Central memory CD8-positive, alpha-beta T cell (primary cell): ENCODE data around the gene GOLGA8M.
"Not testable (repeated sequence)": the region's sequence is repeated elsewhere in the genome, so short reads cannot be mapped to it uniquely, and the experiment has no call there.

Source experiments
- ATAC-seq: fragments of 150-1000 bp; cut with Tn5 transposase; replicated peaks from 2 replicates; pipeline ENCODE4 v1.10.0; 2022; ENCODE audit warnings: mild to moderate bottlenecking, moderate FRiP score, moderate number of reproducible peaks; ENCODE audit not compliant: poor library complexity, severe bottlenecking; ENCODE audit errors: extremely low read depth
- DNase-seq, 2 donors: peaks; one replicate each; pipeline ENCODE4 v3.0.0; 2021; ENCODE audit warnings: low spot score in 2 of 2
- H3K27ac Mint-ChIP-seq: one replicate; pipeline ENCODE4 v1.8.0; 2022; ENCODE audit warnings: low read depth, mild to moderate bottlenecking, moderate library complexity, mixed read lengths
- H3K27me3 Mint-ChIP-seq: one replicate; pipeline ENCODE4 v1.8.0; 2022; ENCODE audit warnings: mixed read lengths
- H3K36me3 Mint-ChIP-seq: one replicate; pipeline ENCODE4 v1.8.0; 2022; ENCODE audit warnings: mild to moderate bottlenecking, moderate library complexity, mixed read lengths; ENCODE audit not compliant: insufficient read depth
- H3K4me1 Mint-ChIP-seq: one replicate; pipeline ENCODE4 v1.8.0; 2022; ENCODE audit warnings: mixed read lengths
- H3K4me3 Mint-ChIP-seq: one replicate; pipeline ENCODE4 v1.8.0; 2022; ENCODE audit warnings: mild to moderate bottlenecking, moderate library complexity, mixed read lengths
- H3K9me3 Mint-ChIP-seq: one replicate; pipeline ENCODE4 v1.8.0; 2022; ENCODE audit warnings: mixed read lengths

Gene GOLGA8M

GRCh38 chr15:28712270-28712669, at the start of gene GOLGA8M:
GOLGA8M (minus strand) TSS chr15:28712421; CDS start chr15:28712323, 98 bp downstream.
- not testable (repeated sequence) for H3K4me3 Mint-ChIP-seq, DNase-seq, H3K36me3 Mint-ChIP-seq, ATAC-seq, H3K4me1 Mint-ChIP-seq, H3K27me3 Mint-ChIP-seq, H3K9me3 Mint-ChIP-seq, H3K27ac Mint-ChIP-seq

- H3K27ac Mint-ChIP-seq, H3K36me3 Mint-ChIP-seq, H3K27me3 Mint-ChIP-seq, H3K4me3 Mint-ChIP-seq, H3K4me1 Mint-ChIP-seq, ATAC-seq, DNase-seq, H3K9me3 Mint-ChIP-seq: not testable (repeated sequence)
Observed at GRCh38 chr15:28742890-28743289, 30.7 kb upstream of the GOLGA8M start.

- DNase-seq, H3K36me3 Mint-ChIP-seq, H3K9me3 Mint-ChIP-seq, H3K27me3 Mint-ChIP-seq: not testable (repeated sequence)
- Mint-ChIP-seq H3K4me1 (peaks cover 11% of the 10 kb centered on the region), H3K27ac (peak overlapping the region; percentile 92), H3K4me3 (peak overlapping the region; percentile 76)
- peak; percentile 47 for ATAC-seq
Observed at GRCh38 chr15:28738590-28739292, 26.5 kb upstream of the GOLGA8M start.

GRCh38 chr15:28738200-28738561, 26.0 kb upstream of the GOLGA8M start:
- H3K9me3 Mint-ChIP-seq, DNase-seq, H3K36me3 Mint-ChIP-seq, H3K27me3 Mint-ChIP-seq: not testable (repeated sequence)
- H3K27ac Mint-ChIP-seq = peak overlapping the region; percentile 92
- peaks cover 11% of the 10 kb centered on the region for H3K4me1 Mint-ChIP-seq
- peak; percentile 15 for ATAC-seq
- peak overlapping the region; percentile 76 for H3K4me3 Mint-ChIP-seq

DNA sequence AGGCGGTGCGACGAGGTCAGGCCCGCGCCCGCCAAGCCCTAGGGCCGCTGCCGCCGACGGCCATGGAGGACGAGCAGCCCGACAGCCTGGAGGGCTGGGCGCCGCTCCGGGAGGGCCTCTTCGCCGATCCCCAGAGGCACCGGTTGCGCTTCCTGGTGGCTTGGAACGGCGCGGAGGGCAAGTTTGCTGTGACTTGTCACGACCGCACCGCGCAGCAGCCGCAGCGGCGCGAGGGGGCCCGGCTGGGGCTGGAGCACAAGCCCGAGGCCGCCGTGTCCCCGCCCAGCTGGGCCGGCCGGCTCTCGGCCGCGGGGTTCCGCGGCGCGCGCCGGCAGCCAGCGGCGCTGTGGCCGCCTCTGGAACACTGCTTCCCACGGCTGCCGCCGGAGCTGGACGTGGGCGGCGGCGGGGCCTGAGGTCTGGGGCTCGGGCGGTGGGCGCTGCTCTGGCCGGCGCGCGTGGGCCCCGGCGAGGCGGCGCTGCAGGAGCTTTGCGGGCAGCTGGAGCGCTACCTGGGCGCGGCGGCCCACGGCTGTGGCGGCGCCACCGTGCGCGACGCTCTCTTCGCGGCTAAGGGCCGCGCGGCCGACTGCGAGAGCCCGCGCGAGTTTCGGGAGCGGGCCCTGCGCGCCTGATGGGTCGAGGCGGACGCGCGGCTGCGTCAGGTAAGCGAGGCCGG, 25.4 kb upstream of the GOLGA8M start:
- peaks cover 11% of the 10 kb centered on the region for H3K4me1 Mint-ChIP-seq

DNA sequence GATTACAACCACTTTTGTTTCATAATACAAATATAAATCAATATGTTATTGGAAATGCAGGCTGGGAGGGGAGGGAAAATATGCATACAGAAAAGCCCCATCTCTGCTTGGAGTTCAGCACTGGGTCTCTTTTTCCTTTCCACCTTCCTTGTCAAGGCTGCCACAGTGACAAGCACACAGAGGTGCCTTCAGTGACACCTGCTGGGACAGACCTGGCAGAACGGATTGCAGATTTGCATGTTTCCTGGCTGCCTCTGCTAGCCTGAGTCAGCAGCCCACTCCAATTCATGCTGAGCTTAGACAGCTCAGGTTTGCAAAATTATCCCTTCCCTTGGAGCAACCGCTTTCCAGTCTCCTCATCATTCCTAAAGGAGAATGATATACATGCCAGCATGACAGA, 15.8 kb upstream of the GOLGA8M start:
- not testable (repeated sequence) for H3K4me1 Mint-ChIP-seq, DNase-seq, H3K36me3 Mint-ChIP-seq, ATAC-seq, H3K27me3 Mint-ChIP-seq, H3K27ac Mint-ChIP-seq, H3K9me3 Mint-ChIP-seq, H3K4me3 Mint-ChIP-seq

More for the DNA sequence above, 25.4 kb upstream of the GOLGA8M start:
- ATAC-seq = peak; percentile 63
- not testable (repeated sequence) for H3K27me3 Mint-ChIP-seq, H3K36me3 Mint-ChIP-seq, H3K9me3 Mint-ChIP-seq
- Mint-ChIP-seq H3K27ac (peak overlapping the region; percentile 41), H3K4me3 (peak overlapping the region; percentile 55)
- peak in 1 of 2 donors; percentile 27 for DNase-seq

DNA sequence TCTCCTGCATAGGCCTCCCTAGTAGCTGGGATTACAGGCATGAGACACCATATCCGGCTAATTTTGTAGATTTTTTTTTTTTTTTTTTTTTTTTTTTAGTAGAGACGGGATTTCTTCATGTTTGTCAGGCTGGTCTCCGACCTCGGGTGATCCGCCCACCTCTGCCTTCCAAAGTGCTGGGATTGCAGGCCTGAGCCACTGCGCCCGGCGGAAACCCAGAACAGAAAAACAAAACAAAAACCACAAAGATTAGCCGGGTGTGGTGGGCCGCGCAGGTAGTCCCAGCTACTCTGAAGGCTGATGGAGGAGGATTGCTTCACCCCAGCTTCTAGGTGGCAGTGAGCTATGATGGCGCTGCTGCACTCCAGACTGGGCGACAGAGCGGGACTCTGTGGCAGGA, 14.8 kb upstream of the GOLGA8M start:
- H3K4me1 Mint-ChIP-seq, DNase-seq, H3K9me3 Mint-ChIP-seq, H3K27ac Mint-ChIP-seq, H3K36me3 Mint-ChIP-seq, ATAC-seq, H3K4me3 Mint-ChIP-seq, H3K27me3 Mint-ChIP-seq: not testable (repeated sequence)

DNA sequence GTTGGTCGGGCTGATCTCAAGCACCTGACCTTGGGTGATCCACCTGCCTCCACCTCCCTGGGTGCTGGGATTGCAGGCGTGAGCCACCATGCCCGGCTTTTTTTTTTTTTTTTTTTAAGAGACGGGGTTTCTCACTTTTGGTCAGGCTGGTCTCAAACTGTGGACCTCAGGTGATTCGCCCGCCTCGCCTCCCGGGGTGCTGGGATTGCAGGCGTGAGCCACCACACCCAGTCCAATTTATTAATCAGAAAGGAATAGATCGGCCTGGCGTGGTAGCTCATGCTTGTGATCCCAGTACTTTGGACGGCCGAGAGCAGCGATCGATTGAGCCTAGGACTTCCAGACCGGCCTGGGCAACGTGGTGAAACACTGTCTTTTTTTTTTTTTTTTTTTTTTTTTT, 13.9 kb upstream of the GOLGA8M start:
- Mint-ChIP-seq H3K27ac (no peak overlapping the region), H3K4me1 (no peaks in the 10 kb centered on the region), H3K4me3 (no peak overlapping the region), H3K36me3 (no peaks in the 10 kb centered on the region), H3K9me3 (no peaks in the 10 kb centered on the region), H3K27me3 (no peaks in the 10 kb centered on the region)
- no peak for DNase-seq
- no peak for ATAC-seq

DNA sequence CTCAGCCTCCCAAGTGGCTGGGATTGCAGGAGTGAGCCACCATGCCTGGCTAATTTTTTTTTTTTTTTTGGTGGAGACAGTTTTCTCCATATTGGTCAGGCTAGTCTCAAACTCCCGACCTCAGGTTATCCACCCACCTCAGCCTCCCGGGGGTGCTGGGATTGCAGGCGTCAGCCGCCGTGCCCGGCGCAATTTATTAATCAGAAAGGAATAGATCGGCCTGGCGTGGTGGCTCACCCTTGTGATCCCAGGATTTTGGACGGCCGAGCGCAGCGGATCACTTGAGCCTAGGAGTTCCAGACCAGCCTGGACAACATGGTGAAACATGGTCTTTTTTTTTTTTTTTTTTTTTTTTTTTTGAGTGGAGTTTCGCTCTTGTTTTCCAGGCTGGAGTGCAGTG, 13.3 kb upstream of the GOLGA8M start:
- no peak for ATAC-seq
- Mint-ChIP-seq H3K27ac (no peak overlapping the region), H3K4me3 (no peak overlapping the region), H3K9me3 (no peaks in the 10 kb centered on the region), H3K4me1 (no peaks in the 10 kb centered on the region), H3K36me3 (no peaks in the 10 kb centered on the region), H3K27me3 (no peaks in the 10 kb centered on the region)
- DNase-seq = no peak

DNA sequence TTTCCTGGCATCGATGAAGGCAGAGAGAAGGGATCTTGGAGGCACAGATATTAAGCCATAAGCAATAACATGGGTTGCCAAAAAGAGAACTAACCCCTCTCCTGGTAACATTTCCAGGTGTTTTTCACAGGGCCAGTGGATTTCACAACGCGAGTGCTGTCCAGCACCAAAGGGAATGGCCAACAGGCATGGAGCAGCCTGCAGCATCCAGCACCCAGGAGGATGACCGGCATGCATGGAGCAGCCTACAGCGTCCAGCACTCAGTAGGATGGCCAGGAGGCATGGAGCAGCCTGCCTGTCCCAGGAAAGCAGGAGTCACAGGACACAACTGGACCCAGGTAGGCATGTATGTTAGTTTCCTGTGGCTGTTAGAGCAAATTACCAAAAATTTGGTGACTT, 11.8 kb upstream of the GOLGA8M start:
- H3K4me1 Mint-ChIP-seq, H3K9me3 Mint-ChIP-seq, DNase-seq, ATAC-seq, H3K27ac Mint-ChIP-seq, H3K27me3 Mint-ChIP-seq, H3K36me3 Mint-ChIP-seq, H3K4me3 Mint-ChIP-seq: not testable (repeated sequence)

GRCh38 chr15:28719626-28720025, 7.4 kb upstream of the GOLGA8M start:
- not testable (repeated sequence) for DNase-seq, H3K36me3 Mint-ChIP-seq, H3K27me3 Mint-ChIP-seq, H3K27ac Mint-ChIP-seq, H3K4me3 Mint-ChIP-seq, ATAC-seq, H3K9me3 Mint-ChIP-seq, H3K4me1 Mint-ChIP-seq

DNA sequence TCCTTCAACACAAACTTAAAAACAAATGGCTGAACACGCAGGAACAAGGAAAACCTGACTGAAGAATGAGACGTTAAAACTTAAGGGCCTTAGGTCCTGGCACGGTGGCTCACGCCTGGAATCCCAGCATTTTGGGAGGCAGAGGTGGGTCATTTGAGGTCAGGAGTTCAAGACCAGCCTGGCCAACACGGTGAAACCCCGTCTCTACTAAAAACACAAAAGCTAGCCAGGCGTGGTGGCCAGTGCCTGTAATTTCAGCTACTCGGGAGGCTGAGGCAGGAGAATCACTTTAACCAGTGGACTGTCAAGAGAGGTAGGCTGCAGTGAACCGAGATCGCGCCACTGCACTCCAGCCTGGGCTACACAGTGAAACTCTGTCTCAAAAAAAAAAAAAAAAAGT, 6.4 kb upstream of the GOLGA8M start:
- not testable (repeated sequence) for DNase-seq, ATAC-seq, H3K4me3 Mint-ChIP-seq, H3K9me3 Mint-ChIP-seq, H3K36me3 Mint-ChIP-seq, H3K27me3 Mint-ChIP-seq, H3K27ac Mint-ChIP-seq, H3K4me1 Mint-ChIP-seq

DNA sequence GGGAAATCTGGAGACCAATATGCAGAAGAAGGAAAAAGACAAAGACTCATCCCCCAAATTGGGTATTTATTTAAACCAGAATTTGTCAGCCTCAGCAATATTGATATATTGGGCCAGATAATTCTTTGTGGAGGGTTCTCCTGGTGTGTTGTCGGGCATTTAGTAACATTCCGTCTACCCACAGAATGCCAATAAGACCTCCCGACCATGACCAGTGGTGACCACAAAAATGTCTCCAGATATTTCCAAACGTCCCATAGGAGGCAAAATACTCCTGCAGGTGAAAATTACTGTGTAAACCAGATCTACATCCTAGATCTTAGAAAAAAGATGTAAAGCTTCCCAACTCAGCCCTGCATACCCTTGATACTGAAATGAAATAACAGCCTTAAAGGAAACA, 2.0 kb upstream of the GOLGA8M start:
- ATAC-seq, H3K9me3 Mint-ChIP-seq, H3K4me1 Mint-ChIP-seq, H3K27me3 Mint-ChIP-seq, DNase-seq, H3K36me3 Mint-ChIP-seq, H3K27ac Mint-ChIP-seq, H3K4me3 Mint-ChIP-seq: not testable (repeated sequence)
